GM15510 (cell line): ENCODE data around the gene PPFIBP1.

Source experiments
- POLR2A ChIP-seq: IDR thresholded peaks from 3 replicates; pipeline ENCODE4 v1.6.1; 2011; ENCODE audit warnings: borderline replicate concordance; ENCODE audit not compliant: insufficient read length; ENCODE audit errors: extremely low read depth

PPFIBP1 gene

GRCh38 chr12:27682534-27682933, 158.5 kb downstream of the PPFIBP1 start:
- TF ChIP-seq POLR2A: no peak

- no peak for TF ChIP-seq POLR2A
Observed at GRCh38 chr12:27685274-27685673, 161.3 kb downstream of the PPFIBP1 start.

GRCh38 chr12:27686147-27686546, 162.1 kb downstream of the PPFIBP1 start:
- no peak for TF ChIP-seq POLR2A

GRCh38 chr12:27688671-27689070, 164.7 kb downstream of the PPFIBP1 start:
- TF ChIP-seq POLR2A: no peak

- no peak for TF ChIP-seq POLR2A
Observed at GRCh38 chr12:27689558-27690180, 165.7 kb downstream of the PPFIBP1 start.

GRCh38 chr12:27693403-27693802, 169.4 kb downstream of the PPFIBP1 start:
- no peak for TF ChIP-seq POLR2A

GRCh38 chr12:27695556-27696292, 171.7 kb downstream of the PPFIBP1 start:
- no peak for TF ChIP-seq POLR2A

GRCh38 chr12:27696293-27696652, 172.3 kb downstream of the PPFIBP1 start, which contains the start of gene REP15:
REP15 (plus strand) TSS chr12:27696447; CDS start chr12:27696563, 116 bp downstream.
- no peak for TF ChIP-seq POLR2A

- TF ChIP-seq POLR2A: no peak
Observed at GRCh38 chr12:27696864-27697564, 173.0 kb downstream of the PPFIBP1 start.

- TF ChIP-seq POLR2A: no peak
Observed at GRCh38 chr12:27703720-27704452, 179.9 kb downstream of the PPFIBP1 start.

GRCh38 chr12:27705263-27705662, 181.3 kb downstream of the PPFIBP1 start:
- TF ChIP-seq POLR2A: no peak

GRCh38 chr12:27707216-27707615, 183.2 kb downstream of the PPFIBP1 start:
- no peak for TF ChIP-seq POLR2A

- TF ChIP-seq POLR2A: no peak
Observed at GRCh38 chr12:27709212-27709931, 185.4 kb downstream of the PPFIBP1 start.

GRCh38 chr12:27709932-27710591, 186.1 kb downstream of the PPFIBP1 start:
- no peak for TF ChIP-seq POLR2A
